Fibroblast of lung (primary cell): ENCODE measurements around the gene UBE2L3. TPM values are rescaled to one million over a fixed set of nuclear protein-coding genes. Genes with fewer than 3 reads are reported as not detected.

Source experiments
- DNase-seq, 2 donors: peaks; one replicate each; pipeline versions ENCODE4 v3.0.0 to v3.0.0-alpha.2; 2010; ENCODE audit warnings: low read depth in 2 of 2
- H2AFZ ChIP-seq: 2 replicates; pipeline ENCODE4 v1.5.1; 2012; ENCODE audit warnings: low read length, control low read depth, inconsistent platforms
- H3K27ac ChIP-seq: 2 replicates; pipeline ENCODE4 v1.5.1; 2011; ENCODE audit warnings: low read length, control low read depth; ENCODE audit not compliant: insufficient read depth
- H3K27me3 ChIP-seq: 2 replicates; pipeline ENCODE4 v1.5.1; 2011; ENCODE audit warnings: mild to moderate bottlenecking, low read length; ENCODE audit not compliant: control insufficient read depth, insufficient read depth
- H3K36me3 ChIP-seq: 2 replicates; pipeline ENCODE4 v1.5.1; 2011; ENCODE audit warnings: low read length; ENCODE audit not compliant: control insufficient read depth, insufficient read depth
- H3K4me1 ChIP-seq: 2 replicates; pipeline ENCODE4 v1.5.1; 2011; ENCODE audit warnings: low read length; ENCODE audit not compliant: control insufficient read depth, insufficient read depth; ENCODE audit errors: extremely low read depth
- H3K4me2 ChIP-seq: 2 replicates; pipeline ENCODE4 v1.5.1; 2011; ENCODE audit warnings: low read length, control low read depth; ENCODE audit not compliant: insufficient read depth; ENCODE audit errors: extremely low read depth
- H3K4me3 ChIP-seq, 4 experiments: fragments of 200-600 bp in 1 of 4; sonication (generic) in 1 of 4; replicated peaks in 1 of 4; 2 replicates each; pipeline ENCODE4 v1.5.1; 2011 to 2016; ENCODE audit warnings: low read length in 4 of 4, low read depth in 3 of 4, mild to moderate bottlenecking in 3 of 4, control low read depth in 2 of 4, inconsistent platforms in 1 of 4, mixed read lengths in 1 of 4; ENCODE audit not compliant: insufficient read depth in 1 of 4; ENCODE audit errors: control extremely low read depth in 1 of 4
- H3K79me2 ChIP-seq: 2 replicates; pipeline ENCODE4 v1.5.1; 2012; ENCODE audit warnings: mild to moderate bottlenecking, low read length, inconsistent platforms; ENCODE audit not compliant: control insufficient read depth, insufficient read depth
- H3K9ac ChIP-seq: 2 replicates; pipeline ENCODE4 v1.5.1; 2011; ENCODE audit warnings: mild to moderate bottlenecking, low read length, control low read depth; ENCODE audit not compliant: insufficient read depth
- H3K9me3 ChIP-seq: 2 replicates; pipeline ENCODE4 v1.5.1; 2012; ENCODE audit warnings: low read depth, low read length; ENCODE audit not compliant: control insufficient read depth, insufficient read depth
- H4K20me1 ChIP-seq: 2 replicates; pipeline ENCODE4 v1.5.1; 2011; ENCODE audit warnings: low read length; ENCODE audit not compliant: control insufficient read depth, insufficient read depth; ENCODE audit errors: extremely low read depth
- CTCF ChIP-seq, 2 donors: IDR thresholded peaks in 1 of 2; conservative IDR thresholded peaks in 1 of 2; 1 replicate in 1 of 2; 2 replicates in 1 of 2; pipeline ENCODE4 v1.5.1; 2011 to 2012; ENCODE audit warnings: low read length in 2 of 2, control low read depth in 1 of 2, inconsistent platforms in 1 of 2, low read depth in 1 of 2, mild to moderate bottlenecking in 1 of 2
- EZH2 ChIP-seq: IDR thresholded peaks from 2 replicates; pipeline ENCODE4 v1.5.1; 2012; ENCODE audit warnings: low read length, control low read depth, mild to moderate bottlenecking; ENCODE audit errors: missing control alignments
- polyA plus RNA-seq, 2 donors: library from polyadenylated mRNA; depleted of rRNA in 1 of 2; stranded (reverse) in 1 of 2; unstranded in 1 of 2; fragments of >200 nt; gene quantifications; 2 replicates each; pipeline ENCODE4 v1.2.1, GENCODE V29; 2011 to 2012; ENCODE audit warnings: missing spikeins in 1 of 2
- total RNA-seq: library from RNA; depleted of rRNA; stranded (reverse); fragments of >200 nt; gene quantifications from 2 replicates; pipeline ENCODE4 v1.2.1, GENCODE V29; 2014

The UBE2L3 gene
- total and polyA plus RNA-seq, 2 donors (not counting 1 experiment from before 2014, with no cell fraction given) = 23.8 to 82.4 TPM

GRCh38 chr22:21665047-21665851 is 97.7 kb downstream of the UBE2L3 start:
- Histone ChIP-seq H3K36me3 (no peaks in the 10 kb centered on the region), H3K4me1 (no peaks in the 10 kb centered on the region), H3K79me2 (peaks cover 10% of the 10 kb centered on the region), H2AFZ (peak overlapping the region; percentile 42), H4K20me1 (no peaks in the 10 kb centered on the region), H3K27me3 (no peaks in the 10 kb centered on the region), H3K4me2 (peak overlapping the region; percentile 44), H3K4me3 (peak overlapping the region; percentile 46 to 90 (median 75)), H3K9ac (peak overlapping the region; percentile 74), H3K27ac (peak overlapping the region; percentile 71), H3K9me3 (no peaks in the 10 kb centered on the region)
- TF ChIP-seq CTCF (conservative IDR thresholded peaks at IDR 0.05 in 1 of 2, IDR thresholded peaks at IDR 0.05 in 1 of 2; ENCODE audit: low read depth in 1 of 2, low read length in 2 of 2) (no peak), EZH2 (no peak)
- no peak for DNase-seq

GRCh38 chr22:21666786-21667185 is 99.3 kb downstream of the UBE2L3 start:
- Histone ChIP-seq H3K4me2 (peak overlapping the region; percentile 11), H3K79me2 (peaks cover 10% of the 10 kb centered on the region), H2AFZ (no peak overlapping the region), H3K36me3 (peaks cover 5% of the 10 kb centered on the region), H3K27ac (peak overlapping the region; percentile 71), H3K4me1 (no peaks in the 10 kb centered on the region), H3K27me3 (no peaks in the 10 kb centered on the region), H3K9ac (no peak overlapping the region), H3K4me3 (peak overlapping the region; percentile 46 to 90 (median 75)), H3K9me3 (no peaks in the 10 kb centered on the region), H4K20me1 (no peaks in the 10 kb centered on the region)
- TF ChIP-seq EZH2 = no peak
- no peak for TF ChIP-seq CTCF (conservative IDR thresholded peaks at IDR 0.05 in 1 of 2, IDR thresholded peaks at IDR 0.05 in 1 of 2; ENCODE audit: low read depth in 1 of 2, low read length in 2 of 2)
- no peak for DNase-seq

GRCh38 chr22:21669026-21669425 is 101.5 kb downstream of the UBE2L3 start:
- Histone ChIP-seq H3K4me3 (no peak overlapping the region), H3K36me3 (peaks cover 12% of the 10 kb centered on the region), H3K79me2 (peaks cover 10% of the 10 kb centered on the region), H3K27me3 (no peaks in the 10 kb centered on the region), H2AFZ (no peak overlapping the region), H3K4me1 (no peaks in the 10 kb centered on the region), H3K9ac (no peak overlapping the region), H3K9me3 (no peaks in the 10 kb centered on the region), H3K27ac (no peak overlapping the region), H4K20me1 (no peaks in the 10 kb centered on the region), H3K4me2 (no peak overlapping the region)
- TF ChIP-seq CTCF (conservative IDR thresholded peaks at IDR 0.05 in 1 of 2, IDR thresholded peaks at IDR 0.05 in 1 of 2; ENCODE audit: low read depth in 1 of 2, low read length in 2 of 2) = no peak
- no peak for TF ChIP-seq EZH2
- DNase-seq = no peak
